Muscle layer of duodenum (tissue), 2 donors: ENCODE measurements around the gene ZNF512.

Source experiments
- H3K27ac ChIP-seq: one replicate; pipeline ENCODE4 v1.7.0; 2013; ENCODE audit warnings: mild to moderate bottlenecking, low read length
- H3K27me3 ChIP-seq: one replicate; pipeline ENCODE4 v1.7.0; 2013; ENCODE audit warnings: low read depth, mild to moderate bottlenecking, control low read depth, low read length
- H3K36me3 ChIP-seq, 2 donors: one replicate each; pipeline ENCODE4 v1.7.0; 2013; ENCODE audit warnings: low read length in 2 of 2, control low read depth in 1 of 2, mild to moderate bottlenecking in 1 of 2; ENCODE audit not compliant: insufficient read depth in 2 of 2, control insufficient read depth in 1 of 2
- H3K4me1 ChIP-seq, 2 donors: one replicate each; pipeline ENCODE4 v1.7.0; 2013; ENCODE audit warnings: low read length in 2 of 2, mild to moderate bottlenecking in 2 of 2, control low read depth in 1 of 2, moderate library complexity in 1 of 2; ENCODE audit not compliant: insufficient read depth in 2 of 2, control insufficient read depth in 1 of 2
- H3K4me3 ChIP-seq, 2 donors: one replicate each; pipeline ENCODE4 v1.7.0; 2013; ENCODE audit warnings: low read length in 2 of 2, low read depth in 1 of 2, mild to moderate bottlenecking in 1 of 2
- H3K9me3 ChIP-seq, 2 donors: one replicate each; pipeline ENCODE4 v1.7.0; 2013; ENCODE audit warnings: low read length in 2 of 2, control low read depth in 1 of 2, mild to moderate bottlenecking in 1 of 2; ENCODE audit not compliant: control insufficient read depth in 1 of 2
- donor health status: healthy.

The ZNF512 gene

DNA sequence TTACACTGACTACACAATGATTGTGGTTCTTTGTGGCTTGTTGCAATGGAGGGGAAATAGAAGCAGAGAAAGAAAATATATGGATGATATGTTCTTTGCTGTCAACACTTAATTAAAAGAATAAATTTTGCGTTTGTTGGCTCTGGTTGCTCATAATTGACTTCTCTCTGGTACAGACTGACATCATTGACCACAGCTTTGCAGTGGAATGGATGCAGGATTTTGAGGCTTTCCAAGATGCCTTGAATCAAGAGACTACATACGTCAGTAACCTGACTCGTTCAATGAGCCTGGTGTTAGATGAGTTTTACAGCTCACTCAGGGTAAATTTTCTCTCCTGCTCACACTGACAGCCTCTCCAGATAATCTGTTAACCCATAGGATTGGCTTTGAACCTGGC, 55.9 kb downstream of the ZNF512 start:
- Histone ChIP-seq H3K9me3 (no peaks in the 10 kb centered on the region), H3K36me3 (peaks cover 52 to 83% of the 10 kb centered on the region in 2 donors), H3K27ac (no peak overlapping the region), H3K4me1 (no peaks in the 10 kb centered on the region), H3K27me3 (no peaks in the 10 kb centered on the region), H3K4me3 (no peak overlapping the region)

DNA sequence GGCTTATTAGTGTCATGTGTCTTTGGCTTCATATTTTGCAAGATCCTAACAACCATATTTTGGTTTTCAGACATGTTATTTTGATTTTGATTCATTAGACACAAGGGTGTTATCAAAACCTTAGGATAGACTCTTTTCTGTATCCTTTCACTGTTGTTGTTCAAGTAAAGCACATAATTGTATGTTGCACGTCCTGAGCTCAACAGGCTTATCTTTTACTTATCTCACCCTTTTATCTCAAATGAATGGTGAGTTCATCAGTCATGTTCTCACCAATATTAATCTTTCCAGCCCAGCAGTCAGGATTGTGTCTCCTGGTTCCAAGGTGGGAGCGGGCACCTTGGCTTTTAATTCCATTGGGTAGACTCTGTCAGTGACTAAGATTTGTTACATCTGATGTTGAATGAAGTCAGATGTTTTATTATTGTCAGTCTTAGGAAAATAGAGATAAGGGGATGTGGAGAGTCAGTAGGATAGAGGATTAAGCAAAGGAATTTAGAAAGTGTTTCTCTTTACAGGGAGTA, 57.9 kb downstream of the ZNF512 start:
- Histone ChIP-seq H3K27me3 (no peaks in the 10 kb centered on the region), H3K36me3 (peaks cover 37 to 76% of the 10 kb centered on the region in 2 donors), H3K4me1 (no peaks in the 10 kb centered on the region), H3K9me3 (no peaks in the 10 kb centered on the region), H3K4me3 (no peak overlapping the region), H3K27ac (no peak overlapping the region)

DNA sequence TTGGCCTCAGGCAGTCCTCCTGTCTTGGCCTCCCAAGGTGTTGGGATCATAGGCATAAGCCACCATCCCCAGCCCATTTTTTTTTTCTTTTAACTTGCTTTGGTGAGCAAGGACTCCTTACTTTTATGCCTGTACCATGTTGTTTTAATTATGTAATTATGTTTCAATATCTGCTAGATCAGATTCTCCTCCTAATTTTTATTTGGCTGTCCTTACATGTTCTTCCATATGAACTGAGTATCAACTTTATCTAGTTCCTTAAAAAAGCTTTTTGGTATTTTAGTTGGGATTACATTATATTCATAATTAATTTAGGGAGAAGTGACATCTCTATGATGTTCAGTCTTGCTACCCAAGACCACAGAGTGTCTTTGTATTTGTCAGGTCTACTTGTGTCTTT, 62.4 kb downstream of the ZNF512 start:
- Histone ChIP-seq H3K27ac (no peak overlapping the region), H3K36me3 (peaks cover 37 to 73% of the 10 kb centered on the region in 2 donors)

DNA sequence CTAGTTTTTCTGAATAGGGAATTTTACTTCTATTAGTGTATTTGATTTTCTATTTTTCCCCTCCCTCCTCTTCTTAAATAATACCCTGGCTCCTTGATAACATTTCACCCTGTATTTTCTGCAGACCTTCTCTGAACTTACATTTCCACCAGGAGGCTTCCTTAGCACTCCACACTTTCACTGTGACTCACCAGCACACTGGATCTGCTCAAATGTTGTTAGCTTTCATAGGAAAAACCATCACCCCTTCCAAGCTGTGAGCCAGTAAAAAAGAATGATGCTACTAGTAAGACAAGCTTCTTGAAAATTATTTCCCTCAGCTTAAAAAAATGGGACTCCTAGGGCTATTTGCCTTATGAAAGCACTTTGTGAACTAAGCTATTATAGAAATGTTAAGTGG, 64.4 kb downstream of the ZNF512 start:
- H3K4me1 ChIP-seq, result no peaks in the 10 kb centered on the region
- no peak overlapping the region for H3K4me3 ChIP-seq
- H3K36me3 ChIP-seq, result peaks cover 47 to 72% of the 10 kb centered on the region in 2 donors
- no peaks in the 10 kb centered on the region for H3K9me3 ChIP-seq
- H3K27ac ChIP-seq, result no peak overlapping the region
- no peaks in the 10 kb centered on the region for H3K27me3 ChIP-seq

More for the DNA sequence above, 62.4 kb downstream of the ZNF512 start:
- Histone ChIP-seq H3K4me3 (no peak overlapping the region), H3K27me3 (no peaks in the 10 kb centered on the region), H3K9me3 (no peaks in the 10 kb centered on the region), H3K4me1 (no peaks in the 10 kb centered on the region)

DNA sequence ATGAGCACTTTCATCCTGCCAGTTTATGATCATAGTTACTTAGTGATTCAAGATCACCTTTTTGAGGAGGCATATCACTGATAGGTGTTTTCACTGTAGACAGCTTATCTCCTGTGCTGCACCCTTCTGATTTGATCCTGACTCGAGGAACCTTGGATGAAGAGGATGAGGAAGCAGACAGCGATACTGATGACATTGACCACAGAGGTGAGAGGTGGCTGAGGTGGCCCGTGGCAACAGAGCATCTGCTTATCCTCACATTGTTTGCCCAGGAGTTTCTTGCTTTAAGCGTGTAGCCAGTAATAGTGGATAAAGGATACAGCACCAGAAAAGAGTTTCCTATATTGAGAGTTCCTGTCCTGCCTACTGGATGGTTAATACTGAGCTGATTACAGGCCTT, 64.9 kb downstream of the ZNF512 start:
- H3K4me3 ChIP-seq, result no peak overlapping the region
- H3K27ac ChIP-seq, result no peak overlapping the region
- H3K9me3 ChIP-seq, result no peaks in the 10 kb centered on the region
- peaks cover 51 to 72% of the 10 kb centered on the region in 2 donors for H3K36me3 ChIP-seq
- no peaks in the 10 kb centered on the region for H3K27me3 ChIP-seq
- no peaks in the 10 kb centered on the region for H3K4me1 ChIP-seq

DNA sequence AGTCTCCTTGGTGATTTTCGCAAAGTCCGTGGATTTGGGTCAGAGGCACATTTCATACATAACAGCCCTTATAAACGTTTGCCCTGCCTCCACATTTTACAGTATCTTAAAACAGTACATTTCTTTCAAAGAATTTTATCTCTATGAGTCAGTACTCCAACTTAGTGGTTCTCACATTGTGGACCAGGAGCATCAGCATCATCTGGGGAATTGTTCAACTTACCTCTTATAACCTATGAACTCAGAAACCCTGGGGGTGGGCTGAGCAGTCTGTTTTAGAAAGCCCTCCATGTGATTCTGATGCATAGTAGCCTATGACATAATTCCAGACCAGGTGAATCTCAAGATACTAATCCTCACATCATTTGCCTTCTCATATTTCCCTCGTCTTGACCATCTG, 68.2 kb downstream of the ZNF512 start:
- Histone ChIP-seq H3K27ac (no peak overlapping the region), H3K4me3 (no peak overlapping the region), H3K4me1 (no peaks in the 10 kb centered on the region), H3K27me3 (no peaks in the 10 kb centered on the region), H3K36me3 (peaks cover 70 to 90% of the 10 kb centered on the region in 2 donors), H3K9me3 (no peaks in the 10 kb centered on the region)

DNA sequence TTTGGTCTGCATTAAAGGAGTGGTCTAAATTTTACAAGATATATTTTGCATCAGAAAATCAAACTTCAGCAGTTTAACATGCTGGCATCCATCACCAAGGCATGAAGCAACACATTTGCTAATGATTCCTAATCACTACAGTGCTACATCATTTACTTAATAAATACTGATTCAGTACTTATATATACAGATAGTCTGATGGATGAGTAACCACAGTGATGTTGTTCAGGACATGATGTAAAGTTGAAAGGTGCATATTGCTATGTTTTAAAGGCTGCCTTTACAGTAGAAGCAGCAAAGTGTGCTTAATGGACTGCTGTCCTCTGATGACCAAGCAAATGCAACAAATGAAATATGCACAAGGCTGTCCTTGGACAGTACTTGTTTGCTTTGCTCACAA, 69.5 kb downstream of the ZNF512 start:
- H3K9me3 ChIP-seq, result no peaks in the 10 kb centered on the region
- peaks cover 65 to 95% of the 10 kb centered on the region in 2 donors for H3K36me3 ChIP-seq
- no peak overlapping the region for H3K27ac ChIP-seq
- no peak overlapping the region for H3K4me3 ChIP-seq
- no peaks in the 10 kb centered on the region for H3K4me1 ChIP-seq
- no peaks in the 10 kb centered on the region for H3K27me3 ChIP-seq

DNA sequence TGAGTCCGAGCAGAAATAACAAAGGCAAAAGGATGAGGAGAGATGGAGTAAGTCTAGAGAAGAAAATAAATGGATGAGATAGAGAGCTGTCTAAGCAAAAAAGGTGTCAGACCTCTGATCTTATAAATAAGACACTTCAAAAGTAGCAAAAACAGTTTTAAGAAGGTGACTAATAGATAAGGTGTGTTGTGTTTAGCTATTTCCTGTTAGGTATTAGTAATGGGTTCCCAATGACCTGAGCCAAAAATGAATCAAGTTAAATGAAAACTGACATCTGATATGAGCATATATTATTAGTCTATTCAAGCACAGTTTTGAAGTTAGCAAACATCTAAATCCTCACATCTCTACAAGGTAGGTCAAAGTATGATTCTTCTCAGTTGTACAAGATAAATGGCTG, 69.9 kb downstream of the ZNF512 start:
- Histone ChIP-seq H3K4me3 (no peak overlapping the region), H3K27ac (no peak overlapping the region), H3K4me1 (no peaks in the 10 kb centered on the region), H3K36me3 (peaks cover 63 to 95% of the 10 kb centered on the region in 2 donors), H3K9me3 (no peaks in the 10 kb centered on the region), H3K27me3 (no peaks in the 10 kb centered on the region)

DNA sequence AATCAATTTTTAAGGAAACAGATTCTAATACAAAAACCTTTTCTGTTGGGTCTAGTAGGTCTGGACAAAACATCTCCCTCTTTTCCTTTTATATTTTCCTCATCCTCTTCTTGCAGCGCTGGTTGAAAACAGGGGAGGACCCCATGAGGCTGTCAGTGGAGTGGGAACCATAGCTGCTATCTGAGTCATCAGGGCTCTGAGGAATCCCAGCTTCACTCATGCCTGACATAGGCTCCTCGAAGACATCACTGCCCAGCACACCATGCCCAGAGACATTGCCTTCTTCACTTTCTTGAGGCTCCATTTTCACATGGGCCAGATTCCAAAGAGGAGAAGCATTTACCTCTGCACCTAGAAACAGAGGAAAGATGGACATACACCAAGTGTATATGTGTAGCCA, 70.6 kb downstream of the ZNF512 start:
- H3K36me3 ChIP-seq, result peaks cover 62 to 93% of the 10 kb centered on the region in 2 donors
- no peaks in the 10 kb centered on the region for H3K4me1 ChIP-seq
- H3K27me3 ChIP-seq, result no peaks in the 10 kb centered on the region
- no peak overlapping the region for H3K4me3 ChIP-seq
- H3K9me3 ChIP-seq, result no peaks in the 10 kb centered on the region
- no peak overlapping the region for H3K27ac ChIP-seq

DNA sequence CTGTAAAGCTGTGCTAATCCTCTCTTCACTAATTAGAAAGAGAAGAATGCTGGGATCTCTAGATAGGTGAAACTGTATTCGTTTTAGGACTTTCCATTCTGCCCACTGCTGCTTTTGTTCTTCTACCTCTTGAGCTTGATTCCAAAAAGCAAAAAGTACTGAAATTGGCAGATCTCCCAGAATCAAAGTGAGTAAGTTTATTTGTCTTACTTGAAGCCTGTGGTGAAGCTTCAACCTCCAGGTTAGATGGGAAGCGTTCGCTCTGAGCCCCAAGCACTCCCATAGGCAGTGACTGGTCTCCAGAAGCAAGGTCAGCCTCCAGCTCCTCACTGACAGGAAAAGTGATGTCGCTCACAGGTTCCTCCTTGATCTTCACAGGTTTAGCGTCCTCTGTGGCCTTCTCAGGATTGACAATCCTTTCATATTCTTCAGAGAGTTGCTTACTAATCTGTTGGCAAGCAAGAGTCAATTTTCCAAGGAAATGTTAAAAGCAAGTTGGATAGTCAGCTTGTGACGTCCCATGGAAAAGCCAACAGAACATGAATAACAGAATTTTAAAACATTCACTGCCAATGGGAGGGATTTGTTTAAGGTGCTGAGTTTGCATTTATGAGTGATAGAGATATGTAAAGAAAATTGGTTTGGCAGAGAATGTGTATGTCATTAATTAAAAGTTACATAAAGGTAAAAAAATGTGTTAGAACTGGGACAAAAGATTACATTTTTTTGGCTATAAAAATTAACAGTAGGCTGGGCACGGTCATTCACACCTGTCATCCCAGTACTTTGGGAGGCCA, 72.5 kb downstream of the ZNF512 start:
- no peaks in the 10 kb centered on the region for H3K27me3 ChIP-seq
- H3K4me1 ChIP-seq, result no peaks in the 10 kb centered on the region
- no peak overlapping the region for H3K4me3 ChIP-seq
- H3K27ac ChIP-seq, result no peak overlapping the region
- no peaks in the 10 kb centered on the region for H3K9me3 ChIP-seq
- H3K36me3 ChIP-seq, result peaks cover 58 to 87% of the 10 kb centered on the region in 2 donors

DNA sequence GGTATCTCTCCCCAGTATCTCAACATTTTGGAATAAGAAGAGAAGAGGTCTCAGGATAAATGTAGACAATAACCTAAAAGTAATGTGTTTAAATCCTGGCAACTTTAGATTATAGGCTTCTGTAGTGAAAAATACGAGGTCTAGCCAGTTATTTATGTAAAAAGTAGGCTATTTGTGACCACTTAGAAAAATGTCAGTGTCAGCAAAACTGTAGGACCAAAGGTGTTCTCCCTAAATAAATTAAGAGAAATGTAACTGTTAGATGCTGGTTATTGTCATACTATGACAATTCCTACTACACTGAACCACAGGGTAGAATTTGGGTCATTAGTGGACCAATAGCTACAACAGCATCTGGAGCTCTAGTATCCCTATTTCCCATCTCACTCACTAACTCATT, 78.5 kb downstream of the ZNF512 start:
- Histone ChIP-seq H3K27ac (no peak overlapping the region), H3K4me3 (no peak overlapping the region), H3K27me3 (no peaks in the 10 kb centered on the region), H3K36me3 (peaks cover 31 to 51% of the 10 kb centered on the region in 2 donors), H3K4me1 (peaks cover 18 to 31% of the 10 kb centered on the region in 2 donors), H3K9me3 (no peaks in the 10 kb centered on the region)
